HUES64 (cell line): Measurements from ENCODE around the gene TEX13D.

Experiments
- H3K27ac ChIP-seq: 2 replicates; pipeline ENCODE4 v1.7.0; 2013; ENCODE audit warnings: low read depth, low read length, inconsistent platforms
- H3K27me3 ChIP-seq: 2 replicates; pipeline ENCODE4 v1.6.1; 2013; ENCODE audit warnings: mild to moderate bottlenecking, low read length; ENCODE audit not compliant: insufficient read depth
- H3K36me3 ChIP-seq: 2 replicates; pipeline ENCODE4 v1.6.1; 2013; ENCODE audit warnings: mild to moderate bottlenecking, low read length; ENCODE audit not compliant: insufficient read depth
- H3K4me1 ChIP-seq: 2 replicates; pipeline ENCODE4 v1.6.1; 2013; ENCODE audit warnings: mild to moderate bottlenecking, low read length, moderate library complexity; ENCODE audit not compliant: insufficient read depth
- H3K4me3 ChIP-seq: 2 replicates; pipeline ENCODE4 v1.5.1; 2013; ENCODE audit warnings: mild to moderate bottlenecking, low read length, moderate library complexity
- H3K9ac ChIP-seq: 2 replicates; pipeline ENCODE4 v1.6.1; 2013; ENCODE audit warnings: mild to moderate bottlenecking, low read depth, low read length
- H3K9me3 ChIP-seq: 2 replicates; pipeline ENCODE4 v1.6.1; 2013; ENCODE audit warnings: low read depth, low read length; ENCODE audit not compliant: insufficient read depth
- WGBS: fragments of 150-250, 120-280 bp; methylation state at CpG from one replicate; pipeline ENCODE4 v1.1.7; 2013; ENCODE audit warnings: missing lambda C conversion rate; 5-methylcytosine and 5-hydroxymethylcytosine counted together

Gene TEX13D

GRCh38 chrX:124348885-124349453, 16.5 kb downstream of the TEX13D start:
- Histone ChIP-seq H3K4me3 (no peak overlapping the region), H3K36me3 (no peaks in the 10 kb centered on the region), H3K27ac (no peak overlapping the region), H3K27me3 (no peaks in the 10 kb centered on the region), H3K9ac (no peak overlapping the region), H3K9me3 (no peaks in the 10 kb centered on the region), H3K4me1 (peaks cover 3% of the 10 kb centered on the region; the same call in 1 of the 2 replicates)
- 98% methylated on average over 4 of the region's 6 CpGs for WGBS

GRCh38 chrX:124354648-124355047, 22.2 kb downstream of the TEX13D start:
- 88% methylated on average over 1 of the region's 2 CpGs for WGBS
- no peaks in the 10 kb centered on the region for H3K36me3 ChIP-seq
- H3K4me3 ChIP-seq = no peak overlapping the region
- no peak overlapping the region for H3K27ac ChIP-seq
- no peaks in the 10 kb centered on the region for H3K27me3 ChIP-seq
- no peaks in the 10 kb centered on the region for H3K9me3 ChIP-seq
- H3K4me1 ChIP-seq = no peaks in the 10 kb centered on the region
- H3K9ac ChIP-seq = no peak overlapping the region

- H3K27ac ChIP-seq = no peak overlapping the region
- no peaks in the 10 kb centered on the region for H3K9me3 ChIP-seq
- 86% methylated on average over 1 of the region's 3 CpGs for WGBS
- no peaks in the 10 kb centered on the region for H3K4me1 ChIP-seq
- H3K9ac ChIP-seq = no peak overlapping the region
- no peaks in the 10 kb centered on the region for H3K36me3 ChIP-seq
- no peaks in the 10 kb centered on the region for H3K27me3 ChIP-seq
- no peak overlapping the region for H3K4me3 ChIP-seq
Observed at GRCh38 chrX:124358800-124359383, 26.4 kb downstream of the TEX13D start.

- WGBS = 97% methylated on average over 2 of the region's 2 CpGs
- Histone ChIP-seq H3K9me3 (no peaks in the 10 kb centered on the region), H3K4me3 (no peak overlapping the region), H3K27ac (no peak overlapping the region), H3K4me1 (no peaks in the 10 kb centered on the region), H3K27me3 (no peaks in the 10 kb centered on the region), H3K9ac (no peak overlapping the region), H3K36me3 (no peaks in the 10 kb centered on the region)
Observed at GRCh38 chrX:124362072-124362471, 29.6 kb downstream of the TEX13D start.

- WGBS = 78% methylated on average over 1 of the region's 1 CpG
- H3K27ac ChIP-seq = no peak overlapping the region
- H3K4me3 ChIP-seq = no peak overlapping the region
- no peaks in the 10 kb centered on the region for H3K27me3 ChIP-seq
- no peaks in the 10 kb centered on the region for H3K4me1 ChIP-seq
- no peaks in the 10 kb centered on the region for H3K9me3 ChIP-seq
- H3K36me3 ChIP-seq = no peaks in the 10 kb centered on the region
- no peak overlapping the region for H3K9ac ChIP-seq
Observed at GRCh38 chrX:124362761-124363160, 30.3 kb downstream of the TEX13D start.

GRCh38 chrX:124369722-124370121, 37.3 kb downstream of the TEX13D start:
- Histone ChIP-seq H3K27me3 (no peaks in the 10 kb centered on the region), H3K9me3 (no peaks in the 10 kb centered on the region), H3K4me1 (no peaks in the 10 kb centered on the region), H3K4me3 (no peak overlapping the region), H3K36me3 (no peaks in the 10 kb centered on the region), H3K27ac (no peak overlapping the region), H3K9ac (no peak overlapping the region)

- Histone ChIP-seq H3K4me3 (no peak overlapping the region), H3K27ac (no peak overlapping the region), H3K9me3 (no peaks in the 10 kb centered on the region), H3K4me1 (no peaks in the 10 kb centered on the region), H3K36me3 (no peaks in the 10 kb centered on the region), H3K9ac (no peak overlapping the region), H3K27me3 (no peaks in the 10 kb centered on the region)
- 100% methylated on average over 1 of the region's 1 CpG for WGBS
Observed at GRCh38 chrX:124373348-124373747, 40.9 kb downstream of the TEX13D start.

- Histone ChIP-seq H3K36me3 (no peaks in the 10 kb centered on the region), H3K4me3 (no peak overlapping the region), H3K9ac (no peak overlapping the region), H3K9me3 (no peaks in the 10 kb centered on the region), H3K27me3 (no peaks in the 10 kb centered on the region), H3K27ac (no peak overlapping the region), H3K4me1 (no peaks in the 10 kb centered on the region)
- WGBS = 85% methylated on average over 3 of the region's 4 CpGs
Observed at GRCh38 chrX:124378643-124379042, 46.2 kb downstream of the TEX13D start.

GRCh38 chrX:124383354-124383753, 50.9 kb downstream of the TEX13D start:
- no peak overlapping the region for H3K27ac ChIP-seq
- H3K36me3 ChIP-seq = no peaks in the 10 kb centered on the region
- no peaks in the 10 kb centered on the region for H3K4me1 ChIP-seq
- H3K9me3 ChIP-seq = no peaks in the 10 kb centered on the region
- no peak overlapping the region for H3K4me3 ChIP-seq
- H3K27me3 ChIP-seq = no peaks in the 10 kb centered on the region
- no peak overlapping the region for H3K9ac ChIP-seq
- WGBS = 86% methylated on average over 2 of the region's 4 CpGs

- Histone ChIP-seq H3K9ac (no peak overlapping the region), H3K4me3 (no peak overlapping the region), H3K36me3 (no peaks in the 10 kb centered on the region), H3K9me3 (no peaks in the 10 kb centered on the region), H3K27me3 (no peaks in the 10 kb centered on the region), H3K27ac (no peak overlapping the region), H3K4me1 (no peaks in the 10 kb centered on the region)
- 96% methylated on average over 6 of the region's 6 CpGs for WGBS
Observed at GRCh38 chrX:124386401-124386800, 53.9 kb downstream of the TEX13D start.
